Hepatocyte (in vitro differentiated cells): Measurements from ENCODE around the gene PKD1L1. TPM values are rescaled to one million over a fixed set of nuclear protein-coding genes. Genes with fewer than 3 reads are reported as not detected.

Experiments
- DNase-seq: peaks from one replicate; pipeline ENCODE4 v3.0.0-alpha.2; 2016; ENCODE audit warnings: low spot score
- H2AFZ ChIP-seq: fragments of 200-600 bp; sonication (generic); 2 replicates; pipeline ENCODE4 v1.6.0; 2016; ENCODE audit warnings: antibody characterized with exemption, mild to moderate bottlenecking
- H3K27ac ChIP-seq: fragments of 200-600 bp; sonication (generic); 2 replicates; pipeline ENCODE4 v1.5.1; 2016; ENCODE audit warnings: mild to moderate bottlenecking
- H3K27me3 ChIP-seq: fragments of 200-600 bp; sonication (generic); 2 replicates; pipeline ENCODE4 v1.6.1; 2016
- H3K36me3 ChIP-seq: fragments of 200-600 bp; sonication (generic); replicated peaks from 2 replicates; pipeline ENCODE4 v1.5.1; 2016; ENCODE audit warnings: low read depth; ENCODE audit not compliant: insufficient read depth
- H3K4me1 ChIP-seq: fragments of 200-600 bp; sonication (generic); 2 replicates; pipeline ENCODE4 v1.5.1; 2016; ENCODE audit warnings: mild to moderate bottlenecking, moderate library complexity; ENCODE audit not compliant: insufficient read depth
- H3K4me2 ChIP-seq: fragments of 200-600 bp; sonication (generic); 2 replicates; pipeline ENCODE4 v1.6.0; 2016
- H3K4me3 ChIP-seq: fragments of 200-600 bp; sonication (generic); 2 replicates; pipeline ENCODE4 v1.5.1; 2016; ENCODE audit warnings: mild to moderate bottlenecking
- H3K79me2 ChIP-seq: fragments of 200-600 bp; sonication (generic); 2 replicates; pipeline ENCODE4 v1.6.0; 2017; ENCODE audit warnings: mild to moderate bottlenecking
- H3K9me2 ChIP-seq: fragments of 200-600 bp; sonication (generic); replicated peaks from 2 replicates; pipeline ENCODE4 v1.6.0; 2017; ENCODE audit warnings: mild to moderate bottlenecking; ENCODE audit not compliant: insufficient read depth
- H3K9me3 ChIP-seq: fragments of 200-600 bp; sonication (generic); 2 replicates; pipeline ENCODE4 v1.5.1; 2016; ENCODE audit warnings: low read depth, mild to moderate bottlenecking
- H4K20me1 ChIP-seq: fragments of 200-600 bp; sonication (generic); 2 replicates; pipeline ENCODE4 v1.6.0; 2016; ENCODE audit warnings: mild to moderate bottlenecking; ENCODE audit not compliant: insufficient read depth, poor library complexity, severe bottlenecking
- EZH2 ChIP-seq: fragments of 200-600 bp; sonication (generic); IDR thresholded peaks from 2 replicates; pipeline ENCODE4 v1.6.1; 2016; ENCODE audit warnings: antibody characterized with exemption, mild to moderate bottlenecking, borderline replicate concordance
- EZH2phosphoT487 ChIP-seq: fragments of 200-600 bp; sonication (generic); IDR thresholded peaks from one replicate; pipeline ENCODE4 v1.6.1; 2018; ENCODE audit warnings: antibody characterized with exemption, mild to moderate bottlenecking, low read depth, moderate library complexity; ENCODE audit not compliant: unreplicated experiment, severe bottlenecking
- WGBS: methylation state at CpG from one replicate; pipeline ENCODE4 v1.1.6; 2016; ENCODE audit warnings: low lambda C conversion rate; ENCODE audit errors: missing lambda C conversion rate; 5-methylcytosine and 5-hydroxymethylcytosine counted together
- polyA plus RNA-seq: library from polyadenylated mRNA; unstranded; fragments of >200 nt; fragmentation: Nextera tagmentation; extraction: Ambion mirVana; gene quantifications from 2 replicates; pipeline ENCODE4 v1.2.1, GENCODE V29; 2016
- total RNA-seq: library from RNA; depleted of rRNA; stranded (reverse); fragments of >200 nt; gene quantifications from 2 replicates; pipeline ENCODE4 v1.2.3, GENCODE V29; 2014
- TF ChIP-seq, protein P1 (sequence below): fragments of 200-600 bp; sonication (generic); IDR thresholded peaks from 2 replicates; pipeline ENCODE4 v1.5.1; 2016; ENCODE audit warnings: antibody characterized with exemption, mild to moderate bottlenecking; ENCODE audit not compliant: poor library complexity

The PKD1L1 gene
- total and polyA plus RNA-seq, 2 experiments from 2014 or later: 0.07 TPM

DNA sequence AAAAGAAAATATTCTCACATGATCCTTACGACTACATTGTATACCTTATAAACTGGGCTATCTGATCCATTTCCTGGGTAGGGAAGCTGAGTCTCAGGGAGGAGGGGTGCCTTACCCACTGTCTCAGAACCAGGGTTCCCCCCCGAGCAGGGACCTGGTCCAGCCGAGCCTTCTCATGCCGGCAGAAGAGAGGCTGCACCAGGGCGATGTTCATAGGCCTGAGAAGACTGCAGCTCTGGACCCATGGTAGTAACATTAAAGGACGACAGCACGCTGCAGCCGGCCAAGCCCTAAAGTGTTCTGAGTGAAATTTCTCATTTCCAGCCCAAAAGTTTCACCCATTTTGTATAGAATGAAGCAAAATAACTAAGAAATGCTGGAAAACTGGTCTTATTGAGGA, 203.4 kb downstream of the PKD1L1 start:
- Histone ChIP-seq H3K36me3 (no peaks in the 10 kb centered on the region), H3K79me2 (no peaks in the 10 kb centered on the region), H2AFZ (no peak overlapping the region), H3K27ac (no peak overlapping the region), H3K4me2 (no peak overlapping the region), H3K4me1 (peaks cover 7% of the 10 kb centered on the region), H3K27me3 (no peaks in the 10 kb centered on the region), H3K4me3 (no peak overlapping the region), H4K20me1 (no peaks in the 10 kb centered on the region), H3K9me2 (no peaks in the 10 kb centered on the region), H3K9me3 (no peaks in the 10 kb centered on the region)
- no peak for DNase-seq
- whole genome bisulfite sequencing: 94% methylated on average over 8 of the region's 8 CpGs
- no peak for TF ChIP-seq EZH2phosphoT487
- no peak for TF ChIP-seq EZH2

GRCh38 chr7:47743965-47744591, 204.2 kb downstream of the PKD1L1 start:
- Histone ChIP-seq H3K9me3 (no peaks in the 10 kb centered on the region), H3K27ac (no peak overlapping the region), H3K4me2 (peak overlapping the region; percentile 55), H4K20me1 (no peaks in the 10 kb centered on the region), H2AFZ (peak overlapping the region; percentile 66), H3K4me3 (no peak overlapping the region), H3K79me2 (no peaks in the 10 kb centered on the region), H3K9me2 (no peaks in the 10 kb centered on the region), H3K4me1 (peaks cover 7% of the 10 kb centered on the region), H3K36me3 (no peaks in the 10 kb centered on the region), H3K27me3 (no peaks in the 10 kb centered on the region)
- TF ChIP-seq EZH2 (no peak), EZH2phosphoT487 (no peak)
- TF ChIP-seq, protein P1, sequence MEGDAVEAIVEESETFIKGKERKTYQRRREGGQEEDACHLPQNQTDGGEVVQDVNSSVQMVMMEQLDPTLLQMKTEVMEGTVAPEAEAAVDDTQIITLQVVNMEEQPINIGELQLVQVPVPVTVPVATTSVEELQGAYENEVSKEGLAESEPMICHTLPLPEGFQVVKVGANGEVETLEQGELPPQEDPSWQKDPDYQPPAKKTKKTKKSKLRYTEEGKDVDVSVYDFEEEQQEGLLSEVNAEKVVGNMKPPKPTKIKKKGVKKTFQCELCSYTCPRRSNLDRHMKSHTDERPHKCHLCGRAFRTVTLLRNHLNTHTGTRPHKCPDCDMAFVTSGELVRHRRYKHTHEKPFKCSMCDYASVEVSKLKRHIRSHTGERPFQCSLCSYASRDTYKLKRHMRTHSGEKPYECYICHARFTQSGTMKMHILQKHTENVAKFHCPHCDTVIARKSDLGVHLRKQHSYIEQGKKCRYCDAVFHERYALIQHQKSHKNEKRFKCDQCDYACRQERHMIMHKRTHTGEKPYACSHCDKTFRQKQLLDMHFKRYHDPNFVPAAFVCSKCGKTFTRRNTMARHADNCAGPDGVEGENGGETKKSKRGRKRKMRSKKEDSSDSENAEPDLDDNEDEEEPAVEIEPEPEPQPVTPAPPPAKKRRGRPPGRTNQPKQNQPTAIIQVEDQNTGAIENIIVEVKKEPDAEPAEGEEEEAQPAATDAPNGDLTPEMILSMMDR: no peak
- WGBS: 42% methylated on average over 21 of the region's 25 CpGs
- no peak for DNase-seq

DNA sequence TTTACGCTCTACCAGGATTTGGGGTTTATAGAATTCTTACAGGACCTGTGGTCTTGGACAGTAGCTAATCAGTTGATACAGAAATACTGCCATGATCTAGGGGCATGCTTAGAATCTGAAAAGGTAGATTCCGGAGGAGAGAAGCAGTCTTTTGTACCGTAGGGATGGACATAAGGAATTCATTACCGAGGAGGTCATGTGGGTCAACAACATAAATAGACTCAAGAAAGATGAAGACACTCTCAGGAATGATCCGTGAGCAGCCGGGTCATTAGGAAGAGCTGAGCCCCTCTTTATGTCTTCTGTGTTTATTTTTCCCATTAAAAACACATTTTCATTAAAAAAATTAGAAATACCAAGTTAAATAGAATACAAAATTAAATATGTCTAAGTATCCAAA, 206.3 kb downstream of the PKD1L1 start:
- H3K27ac ChIP-seq: no peak overlapping the region
- no peaks in the 10 kb centered on the region for H3K9me3 ChIP-seq
- H3K9me2 ChIP-seq: no peaks in the 10 kb centered on the region
- H3K79me2 ChIP-seq: no peaks in the 10 kb centered on the region
- peaks cover 7% of the 10 kb centered on the region for H3K4me1 ChIP-seq
- H3K4me2 ChIP-seq: no peak overlapping the region
- DNase-seq: no peak
- TF ChIP-seq EZH2: no peak
- TF ChIP-seq EZH2phosphoT487: no peak
- TF ChIP-seq, protein P1: no peak
- WGBS: 74% methylated on average over 6 of the region's 6 CpGs
- H3K27me3 ChIP-seq: no peaks in the 10 kb centered on the region
- H4K20me1 ChIP-seq: no peaks in the 10 kb centered on the region
- no peak overlapping the region for H2AFZ ChIP-seq
- H3K4me3 ChIP-seq: no peak overlapping the region
- H3K36me3 ChIP-seq: no peaks in the 10 kb centered on the region

DNA sequence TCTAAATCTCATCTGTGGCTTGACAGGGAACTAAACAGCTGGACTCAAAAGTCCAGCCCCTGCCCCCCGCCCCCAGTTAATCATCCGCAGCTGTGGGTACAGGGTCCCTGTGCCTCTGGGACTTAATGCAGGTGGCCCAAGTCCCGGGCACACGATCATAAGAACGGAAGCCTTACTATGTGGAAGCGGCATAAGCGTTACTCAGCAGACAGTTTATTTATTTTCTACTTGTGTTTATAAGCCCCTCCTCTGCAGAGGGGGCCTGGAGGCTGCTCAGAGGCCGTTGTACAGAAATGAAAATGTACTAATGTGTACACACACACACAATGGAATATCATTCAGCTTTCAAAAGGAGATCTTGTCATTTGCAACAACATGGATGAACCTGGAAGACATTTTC, 208.4 kb downstream of the PKD1L1 start:
- H3K27me3 ChIP-seq: no peaks in the 10 kb centered on the region
- no peak for TF ChIP-seq EZH2phosphoT487
- TF ChIP-seq, protein P1: no peak
- TF ChIP-seq EZH2: no peak
- 61% methylated on average over 8 of the region's 8 CpGs for WGBS
- no peaks in the 10 kb centered on the region for H3K79me2 ChIP-seq
- no peak overlapping the region for H3K27ac ChIP-seq
- H3K4me1 ChIP-seq: peaks cover 7% of the 10 kb centered on the region
- no peaks in the 10 kb centered on the region for H3K36me3 ChIP-seq
- no peak overlapping the region for H3K4me3 ChIP-seq
- DNase-seq: no peak
- H3K9me3 ChIP-seq: no peaks in the 10 kb centered on the region
- H4K20me1 ChIP-seq: no peaks in the 10 kb centered on the region
- no peak overlapping the region for H2AFZ ChIP-seq
- no peak overlapping the region for H3K4me2 ChIP-seq
- H3K9me2 ChIP-seq: no peaks in the 10 kb centered on the region
